Gastroesophageal sphincter (tissue), 4 donors: ENCODE measurements around the gene RAET1L. TPM values are rescaled to one million over a fixed set of nuclear protein-coding genes. Genes with fewer than 3 reads are reported as not detected.

Experiments used
- ATAC-seq: fragments of 150-250 bp; one replicate; pipeline ENCODE4 v1.9.1; 2016; ENCODE audit warnings: mild to moderate bottlenecking, moderate library complexity
- H3K27ac ChIP-seq, 4 donors: fragments of 200-600 bp; sonication (generic) in 3 of 4; 1 replicate in 3 of 4; 2 replicates in 1 of 4; pipeline ENCODE4 v1.5.1; 2016 to 2019
- H3K27me3 ChIP-seq: fragments of 200-600 bp; sonication (generic); one replicate; pipeline ENCODE4 v1.5.1; 2019
- H3K36me3 ChIP-seq, 2 donors: fragments of 200-600 bp; sonication (generic); one replicate each; pipeline ENCODE4 v1.5.1; 2019; ENCODE audit warnings: control low read depth in 1 of 2
- H3K4me1 ChIP-seq, 3 donors: fragments of 200-600 bp; sonication (generic); 1 replicate in 2 of 3; 2 replicates in 1 of 3; pipeline ENCODE4 v1.5.1; 2016 to 2019; ENCODE audit warnings: control low read depth in 2 of 3
- H3K4me3 ChIP-seq, 2 donors: fragments of 200-600 bp; sonication (generic); one replicate each; pipeline ENCODE4 v1.5.1; 2019; ENCODE audit warnings: mild to moderate bottlenecking in 1 of 2, moderate library complexity in 1 of 2
- H3K9me3 ChIP-seq, 3 donors: fragments of 200-600 bp; sonication (generic); one replicate each; pipeline ENCODE4 v1.5.1; 2017 to 2019; ENCODE audit warnings: control low read depth in 2 of 3
- CTCF ChIP-seq, 4 experiments: fragments of 200-600 bp in 2 of 4; fragments of 450-650 bp in 2 of 4; sonication (generic) in 1 of 4; IDR thresholded peaks; one replicate each; pipeline ENCODE4 v1.5.1; 2017 to 2019; ENCODE audit warnings: antibody characterized with exemption in 4 of 4, mild to moderate bottlenecking in 2 of 4, moderate library complexity in 2 of 4
- EP300 ChIP-seq: sonication (generic); formaldehyde crosslinking; IDR thresholded peaks from one replicate; pipeline ENCODE4 v1.6.1; 2017; ENCODE audit warnings: antibody characterized with exemption, mild to moderate bottlenecking
- POLR2A ChIP-seq, 2 donors: fragments of 450-650 bp; IDR thresholded peaks; one replicate each; pipeline ENCODE4 v1.6.1; 2017; ENCODE audit warnings: antibody characterized with exemption in 2 of 2, mild to moderate bottlenecking in 2 of 2, moderate library complexity in 1 of 2
- POLR2AphosphoS5 ChIP-seq: sonication (generic); formaldehyde crosslinking; IDR thresholded peaks from one replicate; pipeline ENCODE4 v1.6.1; 2017; ENCODE audit warnings: antibody characterized with exemption
- WGBS, 2 donors: methylation state at CpG; one replicate each; pipeline ENCODE4 v1.1.5; 2018; ENCODE audit warnings: low coverage in 1 of 2; 5-methylcytosine and 5-hydroxymethylcytosine counted together
- total RNA-seq, 4 donors: library from RNA; depleted of rRNA; stranded (reverse); fragments of >200 nt; gene quantifications; one replicate each; pipeline ENCODE4 v1.1.0, GENCODE V29; 2016

Gene RAET1L
- total RNA-seq, 4 donors from 2014 or later, result 0.23 to 0.62 TPM; not detected in 2

DNA sequence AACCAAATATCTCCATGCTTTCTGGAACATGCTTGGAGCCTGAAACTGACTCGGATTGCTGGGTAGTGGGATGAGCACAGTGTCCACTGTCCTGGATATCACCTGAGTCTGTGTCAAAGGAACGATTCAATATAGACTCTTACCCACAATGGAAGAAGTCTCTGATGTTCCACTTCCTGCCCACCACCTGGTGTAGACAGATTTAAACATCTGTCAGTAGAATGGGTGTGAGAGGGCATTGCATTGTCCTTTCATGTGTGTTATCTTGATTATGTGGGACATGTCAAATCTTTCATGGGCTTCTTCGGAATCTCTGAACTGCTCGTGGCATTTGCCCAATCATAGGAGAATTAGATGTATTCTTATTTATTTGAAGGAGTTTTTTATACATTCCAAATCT, 22.8 kb upstream of the RAET1L start:
- 84 to 85% methylated on average over 4 of the region's 4 CpGs for WGBS, 2 donors
- no peak overlapping the region for H3K27ac ChIP-seq
- no peaks in the 10 kb centered on the region for H3K36me3 ChIP-seq
- H3K4me3 ChIP-seq, result no peak overlapping the region
- no peak for ATAC-seq
- TF ChIP-seq EP300 (no peak), CTCF (IDR thresholded peaks at IDR 0.05) (no peak), POLR2AphosphoS5 (no peak), POLR2A (IDR thresholded peaks at IDR 0.05) (no peak)
- H3K4me1 ChIP-seq, result no peaks in the 10 kb centered on the region
- no peaks in the 10 kb centered on the region for H3K9me3 ChIP-seq
- peaks cover 43% of the 10 kb centered on the region for H3K27me3 ChIP-seq

GRCh38 chr6:150046943-150047342, 21.6 kb upstream of the RAET1L start:
- no peak overlapping the region for H3K27ac ChIP-seq
- H3K4me1 ChIP-seq, result no peaks in the 10 kb centered on the region
- no peaks in the 10 kb centered on the region for H3K9me3 ChIP-seq
- no peaks in the 10 kb centered on the region for H3K36me3 ChIP-seq
- peaks cover 42% of the 10 kb centered on the region for H3K27me3 ChIP-seq
- no peak for TF ChIP-seq POLR2AphosphoS5
- TF ChIP-seq POLR2A (IDR thresholded peaks at IDR 0.05), result no peak
- no peak for TF ChIP-seq EP300
- TF ChIP-seq CTCF (IDR thresholded peaks at IDR 0.05), result no peak
- no peak for ATAC-seq
- H3K4me3 ChIP-seq, result no peak overlapping the region
- WGBS, 2 donors, result 62% methylated on average over 1 of the region's 1 CpG; no CpG with 5 or more reads in 1 of the 2 donors

DNA sequence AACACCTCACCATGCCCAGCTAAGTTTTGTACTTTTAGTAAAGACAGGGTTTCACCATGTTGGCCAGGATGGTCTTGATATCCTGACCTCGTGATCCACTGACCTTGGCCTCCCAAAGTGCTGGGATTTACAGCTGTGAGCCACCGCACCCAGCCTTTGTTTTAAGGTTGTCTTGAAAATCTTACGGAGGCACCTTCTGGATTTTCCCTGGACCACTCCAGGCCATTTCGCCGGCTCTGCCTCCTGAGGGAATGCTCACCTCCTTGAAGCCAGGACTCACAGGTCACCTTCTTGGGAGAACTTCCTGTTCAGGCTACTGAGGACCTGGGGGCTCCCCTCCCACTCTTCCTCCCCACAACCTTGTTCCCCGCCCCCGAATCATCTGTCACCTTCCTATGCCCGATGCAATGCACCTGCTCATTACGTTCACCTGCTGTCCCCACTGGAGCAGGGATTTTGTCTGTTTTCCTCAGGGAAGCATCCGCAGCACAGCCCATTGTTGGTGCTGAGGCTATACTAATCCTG, 19.4 kb upstream of the RAET1L start:
- Histone ChIP-seq H3K9me3 (no peaks in the 10 kb centered on the region), H3K27ac (no peak overlapping the region), H3K4me1 (no peaks in the 10 kb centered on the region), H3K27me3 (peaks cover 59% of the 10 kb centered on the region), H3K36me3 (no peaks in the 10 kb centered on the region), H3K4me3 (no peak overlapping the region)
- 88 to 100% methylated on average over 2 to 4 of the region's 10 CpGs for WGBS, 2 donors
- no peak for ATAC-seq
- TF ChIP-seq POLR2AphosphoS5, result no peak
- TF ChIP-seq POLR2A (IDR thresholded peaks at IDR 0.05), result no peak
- no peak for TF ChIP-seq CTCF (IDR thresholded peaks at IDR 0.05)
- no peak for TF ChIP-seq EP300

GRCh38 chr6:150043501-150044412, 18.4 kb upstream of the RAET1L start:
- 66 to 93% methylated on average over 6 to 11 of the region's 19 CpGs for WGBS, 2 donors
- Histone ChIP-seq H3K4me3 (no peak overlapping the region), H3K27ac (no peak overlapping the region), H3K27me3 (peaks cover 60% of the 10 kb centered on the region), H3K9me3 (no peaks in the 10 kb centered on the region), H3K36me3 (no peaks in the 10 kb centered on the region), H3K4me1 (no peaks in the 10 kb centered on the region)
- TF ChIP-seq POLR2A (IDR thresholded peaks at IDR 0.05), result no peak
- TF ChIP-seq POLR2AphosphoS5, result no peak
- TF ChIP-seq CTCF (IDR thresholded peaks at IDR 0.05), result no peak
- no peak for TF ChIP-seq EP300
- no peak for ATAC-seq
